Fibroblast of peridontal ligament (primary cell): ENCODE results near the gene FREM3.
A peak's percentile ranks its signal among the peaks of the same experiment; 100 is the strongest.
"Not testable (repeated sequence)": the region's sequence is repeated elsewhere in the genome, so short reads cannot be mapped to it uniquely, and the experiment has no call there.

Experiments used
- DNase-seq: peaks from one replicate; pipeline ENCODE4 v3.0.0-alpha.2; 2010; ENCODE audit errors: extremely low read depth

The FREM3 gene

GRCh38 chr4:143700416-143701352 is at the start of gene FREM3:
FREM3 (minus strand) TSS chr4:143700675; CDS start chr4:143700675, 0 bp downstream.
- no peak for DNase-seq

DNA sequence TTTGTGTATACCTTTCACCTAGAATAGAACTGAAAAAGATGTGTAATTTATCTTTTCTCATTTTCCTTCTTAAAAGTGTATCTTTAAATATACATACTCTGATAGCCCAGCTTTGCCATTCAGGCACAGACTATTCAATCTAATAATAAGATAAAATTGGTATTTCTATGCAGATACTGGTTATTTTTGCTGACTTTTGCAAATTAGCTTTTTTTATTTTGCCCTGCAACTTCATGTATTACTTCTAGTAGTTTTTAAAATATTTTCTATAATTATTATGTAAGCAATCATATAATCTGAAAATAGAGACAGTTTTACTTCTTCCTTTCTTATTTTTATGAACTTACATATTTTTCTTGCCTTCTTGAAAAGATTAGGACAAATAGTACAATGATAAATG is 45.4 kb upstream of the FREM3 start:
- DNase-seq: no peak

DNA sequence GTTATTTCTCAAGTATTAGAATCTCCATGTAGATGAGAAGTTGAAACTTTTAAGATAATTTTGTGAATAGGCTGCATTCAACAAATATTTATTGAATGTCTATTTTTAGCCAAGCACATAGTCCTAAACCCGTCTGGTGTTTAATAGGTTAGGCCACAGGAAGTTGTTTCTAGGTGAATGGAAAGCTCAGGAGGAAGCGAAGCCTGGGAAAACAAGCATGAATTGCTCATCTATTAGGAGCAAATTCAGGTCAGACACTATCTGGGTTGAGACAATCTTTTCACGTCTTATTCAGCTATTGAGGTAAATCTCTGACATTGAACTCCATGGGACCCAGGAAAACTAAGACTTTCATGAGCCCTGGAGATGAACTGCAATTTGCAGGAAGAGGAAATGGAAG is 43.1 kb upstream of the FREM3 start:
- no peak for DNase-seq

DNA sequence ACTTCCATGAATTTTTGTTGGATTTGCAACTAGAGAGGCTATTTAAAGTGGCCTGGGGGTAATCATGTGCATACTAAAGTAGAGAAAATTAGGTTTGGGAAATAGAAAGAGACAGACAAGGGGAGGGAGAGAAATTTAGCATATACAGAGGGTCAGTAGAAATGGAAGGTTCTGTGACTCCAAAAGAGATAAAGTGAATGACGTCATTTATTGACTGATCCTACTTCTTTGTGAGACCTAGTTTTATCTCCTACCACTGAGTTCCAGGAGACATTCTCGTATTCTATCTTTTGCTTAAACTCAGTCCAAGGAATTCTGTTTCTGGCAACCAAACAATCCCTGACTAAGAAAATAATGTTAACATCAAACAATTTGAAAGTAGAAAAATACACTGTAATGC is 42.4 kb upstream of the FREM3 start:
- no peak for DNase-seq

DNA sequence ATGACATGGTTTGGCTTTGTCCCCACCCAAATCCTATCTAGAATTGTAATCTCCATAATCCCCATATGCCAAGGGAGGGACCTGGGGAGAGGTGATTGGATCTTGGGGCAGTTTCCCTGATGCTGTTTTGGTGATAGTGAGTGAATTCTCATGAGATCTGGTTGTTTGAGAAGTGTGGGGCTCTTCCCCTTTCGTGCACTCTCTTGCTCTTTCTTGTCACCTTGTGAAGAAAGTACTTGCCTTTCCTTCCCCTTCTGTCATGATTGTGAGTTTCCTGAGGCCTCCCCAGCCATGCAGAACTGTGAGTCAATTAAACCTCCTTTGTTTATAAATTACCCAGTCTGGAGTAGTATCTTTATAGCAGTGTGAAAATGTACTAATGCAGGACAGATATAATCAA is 36.4 kb upstream of the FREM3 start:
- DNase-seq: no peak

- not testable (repeated sequence) for DNase-seq
Measured at GRCh38 chr4:143736061-143736460, 35.6 kb upstream of the FREM3 start.

GRCh38 chr4:143728166-143728565 is 27.7 kb upstream of the FREM3 start:
- peak; percentile 31 for DNase-seq

DNA sequence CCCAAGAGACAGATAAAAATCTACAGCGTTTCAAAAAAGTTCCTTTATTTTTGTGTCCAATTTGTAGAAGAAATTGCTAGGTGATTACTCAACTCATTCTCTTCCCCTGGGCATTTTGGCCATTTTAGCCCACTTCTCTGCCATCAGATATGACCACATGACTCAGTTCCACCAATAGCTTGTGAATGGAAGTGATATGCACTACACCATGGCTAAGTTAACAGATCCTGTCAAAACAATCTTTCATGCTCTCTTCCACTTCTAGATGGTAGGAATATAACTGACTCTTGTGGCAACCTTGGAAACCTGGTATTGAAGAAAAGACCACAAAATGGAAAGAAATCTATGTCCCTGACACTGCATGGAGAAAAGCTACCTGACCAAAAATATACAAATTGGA is 26.2 kb upstream of the FREM3 start:
- no peak for DNase-seq

- no peak for DNase-seq
Measured at GRCh38 chr4:143721317-143721716, 20.8 kb upstream of the FREM3 start.

DNA sequence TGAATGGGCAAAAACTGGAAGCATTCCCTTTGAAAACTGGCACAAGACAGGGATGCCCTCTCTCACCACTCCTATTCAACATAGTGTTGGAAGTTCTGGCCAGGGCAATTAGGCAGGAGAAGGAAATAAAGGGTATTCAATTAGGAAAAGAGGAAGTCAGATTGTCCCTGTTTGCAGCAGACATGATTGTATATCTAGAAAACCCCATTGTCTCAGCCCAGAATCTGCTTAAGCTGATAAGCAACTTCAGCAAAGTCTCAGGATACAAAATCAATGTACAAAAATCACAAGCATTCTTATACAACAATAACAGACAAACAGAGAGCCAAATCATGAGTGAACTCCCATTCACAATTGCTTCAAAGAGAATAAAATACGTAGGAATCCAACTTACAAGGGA is 18.3 kb upstream of the FREM3 start:
- DNase-seq: not testable (repeated sequence)

DNA sequence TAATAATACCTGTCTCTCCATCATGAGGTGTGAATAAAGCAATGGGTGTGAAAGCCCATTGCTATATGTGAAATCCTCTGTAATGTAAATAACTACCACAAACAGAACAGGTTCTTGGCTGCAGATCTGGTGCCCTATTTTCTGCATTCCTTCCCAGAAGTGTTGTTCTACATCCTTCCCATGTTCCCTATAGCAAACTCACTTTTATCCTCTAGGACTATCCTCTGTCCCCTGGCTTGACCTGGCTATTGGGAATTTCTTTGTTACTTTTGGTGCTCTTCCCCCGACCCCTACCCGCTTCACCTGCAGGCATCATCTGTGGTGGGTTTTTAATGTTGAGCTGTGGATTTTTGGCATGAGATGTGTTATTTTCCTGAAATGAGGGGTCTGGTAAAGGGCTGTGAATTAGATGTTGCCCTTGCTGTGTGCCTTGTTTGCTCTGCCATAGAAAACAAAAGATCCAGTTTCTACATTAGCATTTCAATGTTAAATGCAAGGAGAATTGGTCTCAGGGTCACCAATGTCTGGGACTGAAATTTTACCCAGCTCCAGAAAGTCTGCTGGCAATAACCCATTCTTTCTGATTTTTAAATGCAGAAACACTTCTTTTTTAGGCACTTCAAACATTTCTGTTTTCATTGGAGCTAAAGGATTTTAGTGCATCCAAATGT is 13.6 kb upstream of the FREM3 start:
- no peak for DNase-seq

DNA sequence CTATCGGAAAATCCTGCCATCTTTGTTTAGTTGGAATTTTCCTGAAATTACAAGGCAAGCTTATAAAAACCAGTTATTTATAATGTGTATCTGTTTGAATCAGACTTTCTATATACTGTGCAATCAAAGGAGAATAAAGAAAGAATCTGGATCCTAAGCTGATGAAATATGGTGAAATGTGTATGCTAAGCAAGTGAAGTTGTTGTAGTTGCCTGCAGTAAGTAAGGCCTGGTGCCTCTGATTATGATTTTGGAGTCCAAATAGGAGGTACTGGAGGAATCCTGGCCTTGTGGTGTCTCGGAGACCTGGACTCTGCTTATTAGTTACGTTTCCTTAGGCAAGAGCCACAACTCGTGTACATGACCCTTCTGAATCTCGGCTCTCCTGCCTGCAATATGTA is 13.1 kb upstream of the FREM3 start:
- no peak for DNase-seq

DNA sequence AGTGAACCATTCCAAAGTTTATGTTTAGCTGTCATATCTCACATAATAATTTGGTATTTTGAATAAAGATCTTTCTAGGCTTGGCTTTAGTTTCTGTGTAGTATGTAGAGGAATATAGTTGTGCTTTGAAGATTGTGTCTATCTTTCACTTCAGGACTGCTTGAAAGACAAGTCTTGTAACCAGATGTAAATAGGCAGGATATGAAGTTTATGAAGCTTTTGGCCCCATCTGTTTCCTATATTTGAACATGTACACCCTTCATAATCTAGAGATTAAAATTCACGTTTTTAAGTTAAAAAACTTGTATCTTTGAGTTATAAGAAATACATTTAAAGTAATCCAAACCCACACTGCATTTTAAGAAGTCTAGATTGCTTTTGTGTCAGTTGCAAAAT is 11.7 kb upstream of the FREM3 start:
- no peak for DNase-seq

DNA sequence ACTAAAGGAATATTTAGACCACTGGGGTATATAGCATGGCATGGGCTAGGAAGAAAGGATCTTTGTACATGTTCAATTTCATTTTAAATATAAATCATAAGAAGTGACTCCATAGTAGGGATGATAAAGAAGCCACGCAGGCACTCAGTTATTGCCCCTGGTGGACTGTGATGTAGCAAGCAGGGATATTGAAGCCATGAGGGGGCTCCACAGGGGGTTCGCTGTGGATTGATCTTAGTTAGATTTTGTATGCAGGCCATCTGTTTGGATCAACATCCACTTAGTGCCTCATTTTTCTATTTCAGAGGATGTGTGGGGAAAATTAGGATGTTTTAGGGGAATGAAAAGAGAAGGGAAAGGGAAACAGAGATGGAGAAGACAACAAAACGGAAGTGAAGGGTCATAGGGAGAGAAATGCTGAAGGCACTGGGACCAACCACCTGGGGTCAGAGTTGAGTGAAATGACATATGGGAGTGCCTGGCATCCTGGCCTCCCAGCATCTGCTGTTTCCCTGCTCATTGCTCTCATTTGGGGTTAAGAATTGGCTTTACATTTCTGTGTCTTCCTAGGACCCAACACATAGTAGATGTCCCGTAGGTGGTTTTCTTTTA is 11.2 kb upstream of the FREM3 start:
- no peak for DNase-seq

- no peak for DNase-seq
Measured at GRCh38 chr4:143701365-143701764, 890 bp upstream of the FREM3 start.

DNA sequence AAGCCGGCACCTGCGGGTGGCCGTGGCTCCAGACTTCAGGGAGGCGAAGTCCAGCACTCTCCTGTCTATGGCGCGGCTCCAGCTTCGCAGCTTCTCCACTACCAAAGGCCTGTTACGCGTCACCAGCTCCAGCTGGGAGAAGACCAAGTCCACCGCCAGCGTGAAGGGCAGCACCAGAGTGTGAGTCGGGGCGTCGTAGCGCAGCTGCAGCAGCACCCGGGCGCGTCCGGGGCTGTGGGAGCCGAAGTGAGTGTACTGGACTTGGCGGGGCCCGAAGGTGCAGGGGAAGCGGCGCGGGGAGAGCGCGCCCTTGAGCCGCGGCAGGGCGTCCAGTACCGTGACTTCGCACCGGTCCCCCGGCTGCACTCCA is 444 bp downstream of the FREM3 start:
- DNase-seq: no peak

- no peak for DNase-seq
Measured at GRCh38 chr4:143699331-143700045, 987 bp downstream of the FREM3 start.

DNA sequence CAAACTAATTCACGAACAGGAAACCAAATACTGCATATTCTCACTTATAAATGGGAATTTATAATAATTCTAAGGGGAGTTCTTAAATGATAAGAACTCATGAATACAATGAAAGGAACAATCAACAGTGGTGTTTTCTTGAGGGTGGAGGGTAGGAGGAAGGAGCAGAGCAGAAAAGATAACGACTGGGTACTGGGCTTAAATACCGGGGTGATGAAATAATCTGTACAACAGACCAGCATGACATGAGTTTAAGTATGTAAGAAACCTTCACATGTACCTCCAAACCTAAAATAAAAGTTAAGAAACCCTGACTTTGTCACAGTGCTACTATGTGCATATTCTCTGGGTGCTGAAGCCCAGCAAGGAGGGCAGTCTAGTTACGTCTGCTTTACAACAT is 6.6 kb downstream of the FREM3 start:
- DNase-seq: no peak

DNA sequence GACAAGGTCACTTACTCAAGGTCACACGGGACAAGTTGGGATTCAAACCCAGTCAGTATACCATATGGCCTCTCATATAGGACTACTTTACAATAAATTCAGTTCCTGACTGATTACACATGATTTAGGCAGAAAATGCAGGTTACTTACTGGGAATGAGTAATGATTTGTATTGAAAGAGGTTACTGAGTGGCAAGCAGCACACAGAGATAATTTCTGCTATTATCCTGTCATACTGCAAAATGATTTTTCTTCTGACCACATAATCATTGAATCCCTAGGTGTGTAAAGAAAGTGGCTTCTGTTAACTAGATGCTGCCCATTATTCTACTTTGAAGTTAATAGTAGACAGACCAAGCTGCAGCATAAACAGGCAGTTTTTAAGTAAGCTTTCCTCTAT is 8.2 kb downstream of the FREM3 start:
- DNase-seq: no peak

GRCh38 chr4:143679434-143679833 is 21.0 kb downstream of the FREM3 start:
- no peak for DNase-seq

GRCh38 chr4:143673629-143674028 is 26.8 kb downstream of the FREM3 start:
- not testable (repeated sequence) for DNase-seq

DNA sequence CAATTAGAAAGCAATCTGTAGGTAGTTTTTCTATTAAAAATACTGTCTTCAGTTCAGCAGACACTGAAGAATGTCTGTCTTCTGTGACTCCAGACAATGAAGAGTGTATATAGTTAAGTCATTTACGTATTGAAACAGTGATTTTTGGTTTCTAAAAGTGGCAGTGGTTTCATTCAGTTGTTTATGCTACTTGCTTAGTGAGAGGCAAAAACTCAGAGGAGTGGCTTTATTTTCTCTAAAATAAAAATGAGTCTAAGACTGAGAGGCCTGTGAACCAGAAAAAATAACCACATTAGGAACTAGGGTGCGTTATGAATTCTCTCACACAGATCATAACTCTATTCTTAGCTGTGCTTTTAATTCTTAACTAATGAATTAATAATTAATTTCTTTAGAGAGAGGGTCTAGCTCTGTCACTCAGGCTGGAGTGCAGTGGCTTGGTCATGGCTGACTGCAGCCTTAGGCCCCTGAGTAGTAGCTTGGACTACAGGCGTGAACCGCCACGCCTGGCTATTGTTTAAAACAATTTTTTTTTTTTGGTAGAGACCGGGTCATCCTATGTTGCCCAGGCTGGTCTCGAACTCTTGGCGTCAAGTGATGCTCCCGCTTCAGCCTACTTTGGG is 31.4 kb downstream of the FREM3 start:
- no peak for DNase-seq
